Ascending aorta (tissue), 2 donors: ENCODE measurements around the gene CYSRT1. TPM values are rescaled to one million over a fixed set of nuclear protein-coding genes. Genes with fewer than 3 reads are reported as not detected.

Experiments used
- DNase-seq, 2 donors: peaks; one replicate each; pipeline ENCODE4 v3.0.0-alpha.2; 2019; ENCODE audit warnings: low spot score in 2 of 2
- H3K27ac ChIP-seq, 2 donors: fragments of 200-600 bp; sonication (generic); one replicate each; pipeline ENCODE4 v1.5.1; 2016 to 2017; ENCODE audit warnings: mild to moderate bottlenecking in 1 of 2
- H3K27me3 ChIP-seq: fragments of 200-600 bp; sonication (generic); one replicate; pipeline ENCODE4 v1.5.1; 2017
- H3K36me3 ChIP-seq, 2 donors: fragments of 200-600 bp; sonication (generic); one replicate each; pipeline ENCODE4 v1.5.1; 2016
- H3K4me1 ChIP-seq, 2 donors: fragments of 200-600 bp; sonication (generic); one replicate each; pipeline ENCODE4 v1.5.1; 2016 to 2017; ENCODE audit warnings: mild to moderate bottlenecking in 1 of 2
- H3K4me3 ChIP-seq, 2 donors: fragments of 200-600 bp; sonication (generic); one replicate each; pipeline ENCODE4 v1.5.1; 2016 to 2017; ENCODE audit warnings: mild to moderate bottlenecking in 1 of 2
- H3K9me3 ChIP-seq, 2 donors: fragments of 200-600 bp; sonication (generic); one replicate each; pipeline ENCODE4 v1.5.1; 2016
- CTCF ChIP-seq, 3 experiments: fragments of 200-600 bp in 2 of 3; fragments of 450-650 bp in 1 of 3; sonication (generic) in 2 of 3; IDR thresholded peaks; one replicate each; pipeline ENCODE4 v1.5.1; 2016 to 2019; ENCODE audit warnings: antibody characterized with exemption in 3 of 3, mild to moderate bottlenecking in 1 of 3, moderate library complexity in 1 of 3
- intact Hi-C: fragments of 100-400 bp; cut with DNase I; formaldehyde crosslinking; loops from one replicate; pipeline ENCODE4 v1.15.1; 2023
- total RNA-seq: library from RNA; depleted of rRNA; stranded (reverse); fragments of >200 nt; gene quantifications from one replicate; pipeline ENCODE4 v1.1.0, GENCODE V29; 2016

Gene CYSRT1
- total RNA-seq, 1 donor from 2014 or later, result not detected

GRCh38 chr9:137214620-137215019 lies 10.4 kb upstream of the CYSRT1 start:
- Histone ChIP-seq H3K9me3 (no peaks in the 10 kb centered on the region), H3K4me1 (no peaks in the 10 kb centered on the region), H3K4me3 (no peak overlapping the region), H3K36me3 (no peaks in the 10 kb centered on the region), H3K27me3 (no peaks in the 10 kb centered on the region), H3K27ac (no peak overlapping the region)
- no peak for TF ChIP-seq CTCF (IDR thresholded peaks at IDR 0.05)
- DNase-seq, result no peak
- intact Hi-C loops, result no loop called here

- no peaks in the 10 kb centered on the region for H3K9me3 ChIP-seq
- no peak for DNase-seq
- TF ChIP-seq CTCF (IDR thresholded peaks at IDR 0.05), result no peak
- H3K36me3 ChIP-seq, result no peaks in the 10 kb centered on the region
- no peak overlapping the region for H3K27ac ChIP-seq
- no peaks in the 10 kb centered on the region for H3K4me1 ChIP-seq
- intact Hi-C loops, result no loop called here
- H3K27me3 ChIP-seq, result no peaks in the 10 kb centered on the region
- H3K4me3 ChIP-seq, result no peak overlapping the region
These were observed 9.6 kb upstream of the CYSRT1 start for GRCh38 chr9:137215196-137215986.

DNA sequence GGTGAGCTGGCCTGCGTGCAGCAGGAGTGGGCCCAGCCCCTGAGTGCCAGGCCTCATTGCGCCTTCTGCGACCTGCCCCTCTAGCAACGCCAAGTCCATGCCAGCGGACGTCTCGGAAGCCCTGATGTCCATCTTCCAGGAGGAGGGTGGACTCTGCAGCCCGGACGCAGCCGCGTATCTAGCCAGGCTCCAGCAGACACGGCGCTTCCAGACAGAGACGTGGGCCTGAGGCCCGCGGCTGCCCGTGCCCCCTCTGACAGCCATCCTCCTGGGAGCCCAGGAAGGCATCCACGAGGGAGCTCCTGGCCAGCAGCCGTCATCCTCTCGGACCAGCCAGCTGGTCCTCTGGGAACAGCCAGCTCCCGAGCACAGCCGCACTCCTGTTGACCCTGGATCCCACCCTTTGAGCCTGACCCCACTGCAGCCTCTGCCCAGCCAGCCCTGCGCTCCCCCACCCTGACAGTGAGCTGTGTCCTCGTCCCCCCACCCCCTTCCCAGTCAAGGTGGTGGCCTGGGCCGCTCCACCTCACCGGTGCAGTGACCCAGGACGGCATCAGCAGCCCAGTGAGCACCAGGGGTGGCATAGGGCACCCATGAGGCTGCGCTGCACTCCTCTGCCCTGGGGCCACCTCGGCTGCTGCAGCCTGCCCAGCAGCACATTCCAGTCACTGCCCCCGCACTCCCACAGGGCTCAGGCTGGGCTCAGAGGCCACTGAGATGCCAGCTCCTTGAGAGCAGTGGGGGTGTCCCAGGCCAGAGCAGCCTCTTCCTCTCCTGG lies 8.6 kb upstream of the CYSRT1 start:
- no peaks in the 10 kb centered on the region for H3K9me3 ChIP-seq

DNA sequence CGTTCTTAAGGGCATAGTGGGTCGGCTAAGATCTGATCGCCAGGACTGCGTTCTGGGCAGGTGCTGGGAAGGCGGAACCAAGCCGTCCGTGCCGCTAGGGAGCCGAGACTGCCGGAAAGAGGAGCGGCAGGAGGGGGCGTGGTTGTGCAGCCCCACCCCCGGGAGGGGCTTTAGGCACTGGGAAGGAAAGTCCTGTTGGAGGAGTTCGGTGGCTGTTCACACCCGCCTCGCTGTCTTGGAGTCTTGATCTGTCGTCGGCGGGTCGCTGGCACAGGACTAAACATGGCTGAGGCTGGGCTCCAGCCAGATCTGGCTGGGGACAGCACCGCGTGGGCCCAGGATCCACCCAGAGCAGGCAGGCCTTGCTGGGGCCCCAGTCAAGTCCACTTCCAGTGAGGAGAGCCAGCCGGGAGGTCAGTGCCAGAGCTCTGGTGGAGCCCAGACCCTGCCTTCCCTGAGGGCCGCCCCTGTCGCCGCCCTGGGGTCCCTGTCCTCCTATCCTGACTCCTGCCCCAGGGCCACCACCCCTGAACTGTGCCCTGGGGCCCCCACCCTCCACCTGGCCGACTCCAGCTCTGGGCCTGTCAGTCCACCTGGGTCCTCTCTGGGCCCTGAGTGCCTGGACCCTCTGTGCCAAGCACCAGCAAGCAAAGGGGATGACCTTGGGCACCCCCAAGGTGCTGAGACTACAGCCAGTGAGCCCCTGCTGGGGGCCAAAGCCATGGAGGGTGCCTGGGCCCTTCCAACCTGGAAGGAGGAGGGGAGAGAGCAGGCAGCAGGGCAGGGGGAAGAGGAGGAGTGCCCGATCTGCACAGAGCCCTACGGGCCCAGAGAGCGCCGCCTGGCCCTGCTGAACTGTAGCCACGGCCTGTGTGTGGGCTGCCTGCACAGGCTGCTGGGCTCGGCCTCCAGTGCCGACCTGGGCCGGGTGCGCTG lies 7.4 kb upstream of the CYSRT1 start:
- H3K4me3 ChIP-seq, result peak overlapping the region in 1 of 2 donors; percentile 30

More for the DNA sequence above, 8.6 kb upstream of the CYSRT1 start:
- Histone ChIP-seq H3K27me3 (no peaks in the 10 kb centered on the region), H3K4me3 (no peak overlapping the region), H3K4me1 (peaks cover 1 to 3% of the 10 kb centered on the region in 2 donors), H3K27ac (no peak overlapping the region), H3K36me3 (no peaks in the 10 kb centered on the region)
- intact Hi-C loops, result no loop called here
- DNase-seq, result no peak
- TF ChIP-seq CTCF (IDR thresholded peaks at IDR 0.05), result no peak

More for the DNA sequence above, 7.4 kb upstream of the CYSRT1 start:
- H3K27me3 ChIP-seq, result no peaks in the 10 kb centered on the region
- H3K27ac ChIP-seq, result no peak overlapping the region
- H3K9me3 ChIP-seq, result no peaks in the 10 kb centered on the region
- TF ChIP-seq CTCF (IDR thresholded peaks at IDR 0.05), result no peak
- no peaks in the 10 kb centered on the region for H3K36me3 ChIP-seq
- intact Hi-C loops, result no loop called here
- DNase-seq, result no peak
- peaks cover 5 to 10% of the 10 kb centered on the region in 2 donors for H3K4me1 ChIP-seq
